Heart right ventricle (tissue), 16 donors: ENCODE measurements around the gene GAB2. TPM values are rescaled to one million over a fixed set of nuclear protein-coding genes. Genes with fewer than 3 reads are reported as not detected.

Source experiments
- ATAC-seq, 8 donors: fragments of 200-7000 bp; cut with Tn5 transposase; one replicate each; pipeline ENCODE4 v1.9.1; 2020; ENCODE audit warnings: mild to moderate bottlenecking in 8 of 8, moderate library complexity in 8 of 8, moderate number of reproducible peaks in 1 of 8
- DNase-seq, 2 donors: peaks; one replicate each; pipeline ENCODE4 v3.0.0-alpha.2; 2020
- H3K27ac ChIP-seq, 10 donors: fragments of 200-600 bp; sonication (generic) in 2 of 10; one replicate each; pipeline versions ENCODE4 v1.5.0 to v1.8.0; 2020 to 2022; ENCODE audit warnings: mild to moderate bottlenecking in 3 of 10
- H3K27me3 ChIP-seq, 7 donors: fragments of 200-600 bp; one replicate each; pipeline ENCODE4 v1.8.0; 2021 to 2022; ENCODE audit warnings: mild to moderate bottlenecking in 2 of 7
- H3K36me3 ChIP-seq, 9 donors: fragments of 200-600 bp; sonication (generic) in 1 of 9; one replicate each; pipeline versions ENCODE4 v1.5.0 to v1.8.0; 2020 to 2022; ENCODE audit warnings: mild to moderate bottlenecking in 2 of 9
- H3K4me1 ChIP-seq, 9 donors: fragments of 200-600 bp; sonication (generic) in 1 of 9; one replicate each; pipeline versions ENCODE4 v1.5.0 to v1.8.0; 2020 to 2022; ENCODE audit warnings: mild to moderate bottlenecking in 4 of 9
- H3K4me3 ChIP-seq, 10 donors: fragments of 200-600 bp; sonication (generic) in 2 of 10; one replicate each; pipeline versions ENCODE4 v1.5.0 to v1.8.0; 2020 to 2022; ENCODE audit warnings: mild to moderate bottlenecking in 7 of 10, moderate library complexity in 2 of 10
- H3K9me3 ChIP-seq, 11 donors: fragments of 200-600 bp in 10 of 11; sonication (generic) in 2 of 11; one replicate each; pipeline versions ENCODE4 v1.5.0 to v1.8.0; 2013 to 2022; ENCODE audit warnings: mild to moderate bottlenecking in 2 of 11, control low read depth in 1 of 11, moderate library complexity in 1 of 11
- CTCF ChIP-seq, 9 donors: fragments of 200-600 bp; sonication (generic) in 2 of 9; IDR thresholded peaks; one replicate each; pipeline versions ENCODE4 v1.5.0 to v1.8.0; 2021 to 2022; ENCODE audit warnings: antibody characterized with exemption in 9 of 9, mild to moderate bottlenecking in 5 of 9, moderate library complexity in 1 of 9
- WGBS, 2 donors: extraction: QIAGEN DNeasy Blood & Tissue Kit; methylation state at CpG; one replicate each; pipeline ENCODE4 v1.1.7; 2013; ENCODE audit warnings: inconsistent platforms in 1 of 2; 5-methylcytosine and 5-hydroxymethylcytosine counted together
- intact Hi-C, 10 donors: fragments of 100-400 bp; cut with DNase I; formaldehyde crosslinking; loops; one replicate each; pipeline versions ENCODE4 v1.11.1 to v1.14.2; 2022
- polyA plus RNA-seq, 2 donors: library from polyadenylated mRNA; stranded (reverse); fragments of 200-250 nt; gene quantifications; one replicate each; pipeline ENCODE4 v1.2.3, GENCODE V29; 2013
- total RNA-seq, 10 donors: library from RNA; stranded (reverse); fragmentation: NEBNext Ultra II Directional in 3 of 10; extraction: Animal tissue kit (Norgen Biotek cat#: 25700) in 3 of 10; gene quantifications; one replicate each; pipeline versions ENCODE4 v1.2.1 to v1.2.4, GENCODE V29; 2021 to 2023
- donor health status: Arrhythmogenic right ventricular cardiomyopathy.
- donor health status: ischemic (EF 13 %, LVEDD 7.1; RV severe dilation, severe dysfunction).
- donor health status: healthy with polysubstance abuse.
- donor health status: DM: no; HTN: yes; CAD: no.
- donor health status: DM: no; HTN: no; CAD: no.
- donor health status: ischemic (EF 25% LVEDD 6.9; RV normal size, moderate dysfunction).
- donor health status: ischemic (EF 25% LVEDD 5.7; RV mildly dilated, moderate dysfunction).
- donor health status: healthy.
- donor health status: DM: yes; HTN: yes; CAD: no.
- donor health status: Ischemic cardiomyopathy.
- donor health status: ischemic (EF 35%, LVEDD 5.7; RV mildly dilated, moderate dysfunction).
- donor health status: nonischemic (EF 11% LVEDD 7.7; RV severe dilation, severe dysfunction).
- donor health status: DM: yes; HTN: yes; CAD: no.
- donor health status: PGD.
- donor health status: ischemic (EF 29% LVEDD 5.4; RV normal size, mild dysfunction).
- donor health status: nonischemic (EF 23%, LVEDD 6.1; RV moderate dilation, normal function).

The GAB2 gene
- total and polyA plus RNA-seq, 12 donors = 5.0 to 44.6 (median 27.0) TPM

- Histone ChIP-seq H3K36me3 (peaks cover 0 to 16% (median 0%) of the 10 kb centered on the region in 9 donors), H3K27ac (no peak overlapping the region), H3K4me3 (no peak overlapping the region), H3K4me1 (peaks cover 0 to 54% (median 32%) of the 10 kb centered on the region in 9 donors), H3K9me3 (peaks cover 0 to 28% (median 0%) of the 10 kb centered on the region in 11 donors), H3K27me3 (no peaks in the 10 kb centered on the region)
- no peak for ATAC-seq
- WGBS, 2 donors = 73 to 74% methylated on average over 4 of the region's 4 CpGs
- intact Hi-C loops = no loop called here
- TF ChIP-seq CTCF (IDR thresholded peaks at IDR 0.05) = no peak
- no peak for DNase-seq
Observed at GRCh38 chr11:78381865-78382264, 35.8 kb downstream of the GAB2 start.

- no peak overlapping the region for H3K27ac ChIP-seq
- no peak for DNase-seq
- peaks cover 0 to 16% (median 0%) of the 10 kb centered on the region in 9 donors for H3K36me3 ChIP-seq
- H3K4me3 ChIP-seq = no peak overlapping the region
- no peak for ATAC-seq
- H3K27me3 ChIP-seq = no peaks in the 10 kb centered on the region
- H3K4me1 ChIP-seq = peaks cover 0 to 55% (median 32%) of the 10 kb centered on the region in 9 donors
- intact Hi-C loops = no loop called here
- peaks cover 0 to 27% (median 0%) of the 10 kb centered on the region in 11 donors for H3K9me3 ChIP-seq
- WGBS, 2 donors = 70 to 72% methylated on average over 5 of the region's 5 CpGs
- TF ChIP-seq CTCF (IDR thresholded peaks at IDR 0.05) = no peak
Observed at GRCh38 chr11:78380615-78381051, 37.0 kb downstream of the GAB2 start.

DNA sequence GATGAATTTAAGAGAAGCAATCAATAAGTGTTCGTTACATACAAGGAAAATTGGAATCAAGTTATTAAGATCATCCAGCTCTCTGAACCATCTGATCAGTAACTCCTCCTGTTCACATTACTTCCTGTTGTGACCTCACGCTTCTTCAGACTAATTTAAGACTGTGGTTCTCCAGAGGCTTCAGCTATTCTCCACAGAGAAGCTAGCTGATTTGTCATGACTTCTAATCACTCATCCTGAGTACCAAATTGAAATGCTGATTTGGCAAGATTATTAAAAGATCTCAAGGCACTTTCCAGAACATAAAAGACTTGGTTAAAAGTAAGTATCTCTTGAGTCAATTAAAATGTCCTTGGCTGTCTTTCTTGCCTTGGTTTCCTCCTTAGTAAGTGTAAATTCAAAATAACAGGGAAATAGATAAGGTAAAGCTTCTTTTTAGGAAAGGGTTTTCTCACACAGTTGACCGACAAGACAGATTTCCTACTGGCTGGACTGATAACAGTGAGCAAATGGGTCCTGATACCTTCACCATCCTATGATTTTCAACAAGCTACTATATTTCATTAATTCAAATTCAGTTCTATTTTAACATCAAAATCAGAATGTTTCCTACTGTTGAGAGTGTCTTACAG is 38.5 kb downstream of the GAB2 start:
- peak in 5 of 8 donors; percentile 48 to 55 (median 53) for ATAC-seq
- H3K9me3 ChIP-seq = peaks cover 0 to 13% (median 0%) of the 10 kb centered on the region in 11 donors
- no peak for TF ChIP-seq CTCF (IDR thresholded peaks at IDR 0.05)
- H3K4me3 ChIP-seq = no peak overlapping the region
- 60 to 66% methylated on average over 3 of the region's 3 CpGs for WGBS, 2 donors
- no peaks in the 10 kb centered on the region for H3K27me3 ChIP-seq
- H3K27ac ChIP-seq = no peak overlapping the region
- peaks cover 0 to 57% (median 35%) of the 10 kb centered on the region in 9 donors for H3K4me1 ChIP-seq
- DNase-seq = no peak
- intact Hi-C loops = loop anchor here in 2 of 10 donors (5.0 to 10.0 kb wide), 2 partner anchors 33 to 124 kb away; no protein-coding TSS in a partner anchor
- peaks cover 0 to 4% (median 0%) of the 10 kb centered on the region in 9 donors for H3K36me3 ChIP-seq

- 91% methylated on average over 9 of the region's 9 CpGs for whole genome bisulfite sequencing, 2 donors
- no peak for DNase-seq
- Histone ChIP-seq H3K4me3 (no peak overlapping the region), H3K36me3 (no peaks in the 10 kb centered on the region), H3K9me3 (peaks cover 0 to 6% (median 0%) of the 10 kb centered on the region in 11 donors), H3K4me1 (peaks cover 0 to 60% (median 37%) of the 10 kb centered on the region in 9 donors), H3K27me3 (no peaks in the 10 kb centered on the region), H3K27ac (no peak overlapping the region)
- no peak for TF ChIP-seq CTCF (IDR thresholded peaks at IDR 0.05)
- no peak for ATAC-seq
- intact Hi-C loops = loop anchor here in 2 of 10 donors (5.0 to 10.0 kb wide), 2 partner anchors 34 to 123 kb away; no protein-coding TSS in a partner anchor
Observed at GRCh38 chr11:78377625-78378418, 39.8 kb downstream of the GAB2 start.
